ENCODE results near the gene ZBTB49.

DNA sequence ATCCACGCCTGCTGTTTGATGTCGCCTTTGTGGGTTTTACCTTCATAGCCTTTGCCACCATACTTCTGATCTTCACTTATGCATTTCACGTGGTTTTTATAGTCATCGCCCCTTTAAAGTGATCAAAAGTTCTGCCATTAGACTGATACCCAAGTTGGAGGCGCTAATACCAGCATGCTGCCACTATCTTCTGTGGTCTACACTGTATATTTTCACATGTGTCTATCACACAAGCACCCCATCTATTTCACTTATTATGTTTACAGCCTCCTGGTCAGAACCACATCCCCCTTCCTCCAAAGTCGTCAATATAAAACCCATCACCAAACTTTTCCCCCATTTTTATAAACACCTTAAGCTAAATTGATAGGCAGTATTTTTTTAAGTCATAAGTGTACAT is 8.3 kb upstream of the ZBTB49 start:
- TF ChIP-seq, protein P1, sequence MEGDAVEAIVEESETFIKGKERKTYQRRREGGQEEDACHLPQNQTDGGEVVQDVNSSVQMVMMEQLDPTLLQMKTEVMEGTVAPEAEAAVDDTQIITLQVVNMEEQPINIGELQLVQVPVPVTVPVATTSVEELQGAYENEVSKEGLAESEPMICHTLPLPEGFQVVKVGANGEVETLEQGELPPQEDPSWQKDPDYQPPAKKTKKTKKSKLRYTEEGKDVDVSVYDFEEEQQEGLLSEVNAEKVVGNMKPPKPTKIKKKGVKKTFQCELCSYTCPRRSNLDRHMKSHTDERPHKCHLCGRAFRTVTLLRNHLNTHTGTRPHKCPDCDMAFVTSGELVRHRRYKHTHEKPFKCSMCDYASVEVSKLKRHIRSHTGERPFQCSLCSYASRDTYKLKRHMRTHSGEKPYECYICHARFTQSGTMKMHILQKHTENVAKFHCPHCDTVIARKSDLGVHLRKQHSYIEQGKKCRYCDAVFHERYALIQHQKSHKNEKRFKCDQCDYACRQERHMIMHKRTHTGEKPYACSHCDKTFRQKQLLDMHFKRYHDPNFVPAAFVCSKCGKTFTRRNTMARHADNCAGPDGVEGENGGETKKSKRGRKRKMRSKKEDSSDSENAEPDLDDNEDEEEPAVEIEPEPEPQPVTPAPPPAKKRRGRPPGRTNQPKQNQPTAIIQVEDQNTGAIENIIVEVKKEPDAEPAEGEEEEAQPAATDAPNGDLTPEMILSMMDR (IDR thresholded peaks at IDR 0.05), result no peak
- TF ChIP-seq POLR2A (IDR thresholded peaks at IDR 0.05), result no peak
